HepG2 (cell line): ENCODE data around the gene RRP36. TPM values are rescaled to one million over a fixed set of nuclear protein-coding genes. Genes with fewer than 3 reads are reported as not detected.

Experiments used
- EEA1 ChIP-seq: sonication (generic); formaldehyde crosslinking; IDR thresholded peaks from 2 replicates; pipeline ENCODE4 v1.5.1; 2020; ENCODE audit warnings: mild to moderate bottlenecking, missing genetic modification reagents, borderline replicate concordance
- HDAC6 ChIP-seq: fragments of 200-600 bp; sonication (generic); IDR thresholded peaks from 2 replicates; pipeline ENCODE4 v1.7.0; 2017; ENCODE audit warnings: mild to moderate bottlenecking, antibody characterized with exemption, low read length, low read depth
- KLF9 ChIP-seq: IDR thresholded peaks from 2 replicates; pipeline ENCODE4 v1.6.1; 2016; ENCODE audit warnings: low read depth
- MTA1 ChIP-seq: sonication (generic); formaldehyde crosslinking; IDR thresholded peaks from 2 replicates; pipeline ENCODE4 v1.4.0; 2020; ENCODE audit warnings: missing genetic modification reagents, mild to moderate bottlenecking, borderline replicate concordance
- NFATC3 ChIP-seq: sonication (generic); formaldehyde crosslinking; IDR thresholded peaks from 2 replicates; pipeline ENCODE4 v1.5.1; 2020; ENCODE audit warnings: mild to moderate bottlenecking, missing genetic modification reagents
- NFKBIZ ChIP-seq: IDR thresholded peaks from 2 replicates; pipeline ENCODE4 v1.6.1; 2018; ENCODE audit warnings: missing genetic modification reagents, missing compliant biosample characterization
- RBFOX2 ChIP-seq: fragments of 200-400 bp; formaldehyde crosslinking; IDR thresholded peaks from 2 replicates; pipeline ENCODE4 v1.6.1; 2017; ENCODE audit warnings: low read depth, mild to moderate bottlenecking, low read length
- RORA ChIP-seq: sonication (generic); formaldehyde crosslinking; IDR thresholded peaks from 2 replicates; pipeline ENCODE4 v1.5.0; 2020; ENCODE audit warnings: mild to moderate bottlenecking, missing genetic modification reagents, moderate library complexity
- TAF15 ChIP-seq: fragments of 200-400 bp; formaldehyde crosslinking; IDR thresholded peaks from one replicate; pipeline ENCODE4 v1.6.1; 2018; ENCODE audit warnings: mild to moderate bottlenecking, low read depth, low read length; ENCODE audit not compliant: poor library complexity, severe bottlenecking
- TOPORS ChIP-seq: sonication (generic); formaldehyde crosslinking; IDR thresholded peaks from 2 replicates; pipeline ENCODE4 v1.8.0; 2023; ENCODE audit warnings: mild to moderate bottlenecking, missing genetic modification reagents
- ZBTB38 ChIP-seq: sonication (generic); formaldehyde crosslinking; IDR thresholded peaks from 2 replicates; pipeline ENCODE4 v1.5.1; 2020; ENCODE audit warnings: mild to moderate bottlenecking, missing genetic modification reagents
- ZKSCAN1 ChIP-seq: fragments of 150-350 bp; IDR thresholded peaks from 2 replicates; pipeline ENCODE4 v1.6.1; 2014; ENCODE audit warnings: low read length
- ZNF563 ChIP-seq: sonication (generic); formaldehyde crosslinking; IDR thresholded peaks from 2 replicates; pipeline ENCODE4 v1.8.0; 2022; ENCODE audit warnings: mild to moderate bottlenecking, moderate library complexity, missing genetic modification reagents
- ZNF761 ChIP-seq: sonication (generic); formaldehyde crosslinking; conservative IDR thresholded peaks from 2 replicates; pipeline ENCODE4 v1.4.0; 2020; ENCODE audit warnings: mild to moderate bottlenecking, missing genetic modification reagents
- polyA plus RNA-seq, 8 experiments: library from polyadenylated mRNA; depleted of rRNA in 3 of 8; stranded (reverse) in 7 of 8; unstranded in 1 of 8; fragments of >200 nt; fragmentation: Illumina TruSeq in 4 of 8; extraction: Trizol in 4 of 8; gene quantifications; 2 replicates each; pipeline versions ENCODE4 v1.2.1 to v1.2.3, GENCODE V29; 2011 to 2016; ENCODE audit warnings: low read depth in 4 of 8, missing spikeins in 1 of 8, mixed read lengths in 1 of 8; ENCODE audit not compliant: insufficient read depth in 1 of 8
- total RNA-seq, 5 experiments: library from RNA; depleted of rRNA; stranded (reverse); fragments of >200 nt; fragmentation: Illumina TruSeq; extraction: Trizol; gene quantifications; 2 replicates each; pipeline ENCODE4 v1.2.3, GENCODE V29; 2016; ENCODE audit warnings: low read depth in 1 of 5
- TF ChIP-seq, protein P1 (sequence below): sonication (generic); formaldehyde crosslinking; conservative IDR thresholded peaks from 2 replicates; pipeline ENCODE4 v1.4.0; 2020; ENCODE audit warnings: missing genetic modification reagents
- TF ChIP-seq, protein P2 (sequence below): sonication (generic); formaldehyde crosslinking; IDR thresholded peaks from 2 replicates; pipeline ENCODE4 v1.4.0; 2020; ENCODE audit warnings: missing genetic modification reagents
- TF ChIP-seq, protein P3 (sequence below): IDR thresholded peaks from 2 replicates; pipeline ENCODE4 v1.6.1; 2016; ENCODE audit warnings: low read depth
- TF ChIP-seq, protein P4 (sequence below): sonication (generic); formaldehyde crosslinking; IDR thresholded peaks from 2 replicates; pipeline ENCODE4 v1.8.0; 2022; ENCODE audit warnings: low read depth, missing genetic modification reagents
- TF ChIP-seq, protein P5 (sequence below): sonication (generic); formaldehyde crosslinking; IDR thresholded peaks from 2 replicates; pipeline ENCODE4 v1.4.0; 2020; ENCODE audit warnings: missing genetic modification reagents, mild to moderate bottlenecking, borderline replicate concordance
- TF ChIP-seq, protein P6 (sequence below): sonication (generic); formaldehyde crosslinking; IDR thresholded peaks from 2 replicates; pipeline ENCODE4 v1.5.0; 2020; ENCODE audit warnings: missing genetic modification reagents

RRP36 gene
- total and polyA plus RNA-seq, 2 of the 13 experiments (the other 11 are each of a cell fraction or from before 2014, with no cell fraction given): 29.5 to 144 TPM

DNA sequence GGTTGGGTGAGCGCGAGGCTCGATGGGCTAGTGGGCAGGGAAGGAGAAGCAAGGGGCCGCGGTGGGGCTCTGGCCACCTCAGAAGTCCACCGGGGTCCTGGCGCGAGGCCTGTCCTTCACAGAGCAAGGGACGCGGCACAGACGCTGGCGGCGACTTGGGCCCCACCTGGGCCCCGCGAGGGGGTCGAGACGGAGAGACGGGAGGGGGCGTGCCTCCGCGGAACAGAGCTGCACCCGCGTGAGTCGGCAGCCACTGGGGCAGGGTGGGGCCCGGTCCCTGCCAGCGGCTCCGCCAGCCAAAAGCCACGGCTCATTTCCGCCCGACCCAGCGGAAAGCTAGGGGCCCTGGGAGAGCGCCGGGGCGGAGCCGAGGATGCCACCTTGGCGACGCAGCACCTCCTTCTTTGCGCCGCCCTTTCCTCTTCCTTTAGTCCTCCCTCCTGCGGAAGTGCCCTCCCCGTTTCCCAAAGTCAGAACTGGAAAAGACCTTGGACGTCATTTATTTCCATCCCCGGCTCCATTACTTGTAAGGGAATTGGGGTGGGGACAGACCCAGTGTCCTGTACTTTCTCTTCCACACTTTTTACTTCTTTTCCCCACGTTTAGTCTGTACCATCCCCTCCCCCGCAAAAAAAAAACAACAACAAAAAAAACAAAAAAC is 32.3 kb downstream of the RRP36 start, which contains the start of gene CUL7 (continued):
- TF ChIP-seq, protein P1, sequence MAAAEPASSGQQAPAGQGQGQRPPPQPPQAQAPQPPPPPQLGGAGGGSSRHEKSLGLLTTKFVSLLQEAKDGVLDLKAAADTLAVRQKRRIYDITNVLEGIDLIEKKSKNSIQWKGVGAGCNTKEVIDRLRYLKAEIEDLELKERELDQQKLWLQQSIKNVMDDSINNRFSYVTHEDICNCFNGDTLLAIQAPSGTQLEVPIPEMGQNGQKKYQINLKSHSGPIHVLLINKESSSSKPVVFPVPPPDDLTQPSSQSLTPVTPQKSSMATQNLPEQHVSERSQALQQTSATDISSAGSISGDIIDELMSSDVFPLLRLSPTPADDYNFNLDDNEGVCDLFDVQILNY (CRISPR knock-in tag): no peak; the same call in 1 of the 2 replicates
- TF ChIP-seq, protein P2, sequence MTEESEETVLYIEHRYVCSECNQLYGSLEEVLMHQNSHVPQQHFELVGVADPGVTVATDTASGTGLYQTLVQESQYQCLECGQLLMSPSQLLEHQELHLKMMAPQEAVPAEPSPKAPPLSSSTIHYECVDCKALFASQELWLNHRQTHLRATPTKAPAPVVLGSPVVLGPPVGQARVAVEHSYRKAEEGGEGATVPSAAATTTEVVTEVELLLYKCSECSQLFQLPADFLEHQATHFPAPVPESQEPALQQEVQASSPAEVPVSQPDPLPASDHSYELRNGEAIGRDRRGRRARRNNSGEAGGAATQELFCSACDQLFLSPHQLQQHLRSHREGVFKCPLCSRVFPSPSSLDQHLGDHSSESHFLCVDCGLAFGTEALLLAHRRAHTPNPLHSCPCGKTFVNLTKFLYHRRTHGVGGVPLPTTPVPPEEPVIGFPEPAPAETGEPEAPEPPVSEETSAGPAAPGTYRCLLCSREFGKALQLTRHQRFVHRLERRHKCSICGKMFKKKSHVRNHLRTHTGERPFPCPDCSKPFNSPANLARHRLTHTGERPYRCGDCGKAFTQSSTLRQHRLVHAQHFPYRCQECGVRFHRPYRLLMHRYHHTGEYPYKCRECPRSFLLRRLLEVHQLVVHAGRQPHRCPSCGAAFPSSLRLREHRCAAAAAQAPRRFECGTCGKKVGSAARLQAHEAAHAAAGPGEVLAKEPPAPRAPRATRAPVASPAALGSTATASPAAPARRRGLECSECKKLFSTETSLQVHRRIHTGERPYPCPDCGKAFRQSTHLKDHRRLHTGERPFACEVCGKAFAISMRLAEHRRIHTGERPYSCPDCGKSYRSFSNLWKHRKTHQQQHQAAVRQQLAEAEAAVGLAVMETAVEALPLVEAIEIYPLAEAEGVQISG (CRISPR knock-in tag): peak; percentile 91
- TF ChIP-seq, protein P3, sequence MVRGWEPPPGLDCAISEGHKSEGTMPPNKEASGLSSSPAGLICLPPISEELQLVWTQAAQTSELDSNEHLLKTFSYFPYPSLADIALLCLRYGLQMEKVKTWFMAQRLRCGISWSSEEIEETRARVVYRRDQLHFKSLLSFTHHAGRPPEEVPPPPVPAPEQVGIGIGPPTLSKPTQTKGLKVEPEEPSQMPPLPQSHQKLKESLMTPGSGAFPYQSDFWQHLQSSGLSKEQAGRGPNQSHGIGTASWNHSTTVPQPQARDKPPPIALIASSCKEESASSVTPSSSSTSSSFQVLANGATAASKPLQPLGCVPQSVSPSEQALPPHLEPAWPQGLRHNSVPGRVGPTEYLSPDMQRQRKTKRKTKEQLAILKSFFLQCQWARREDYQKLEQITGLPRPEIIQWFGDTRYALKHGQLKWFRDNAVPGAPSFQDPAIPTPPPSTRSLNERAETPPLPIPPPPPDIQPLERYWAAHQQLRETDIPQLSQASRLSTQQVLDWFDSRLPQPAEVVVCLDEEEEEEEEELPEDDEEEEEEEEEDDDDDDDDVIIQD (CRISPR knock-in tag): peak; percentile 88
- TF ChIP-seq ZNF563 (CRISPR knock-in tag): peak; percentile 90
- peak; percentile 100 for TF ChIP-seq RBFOX2
- TF ChIP-seq, protein P4, sequence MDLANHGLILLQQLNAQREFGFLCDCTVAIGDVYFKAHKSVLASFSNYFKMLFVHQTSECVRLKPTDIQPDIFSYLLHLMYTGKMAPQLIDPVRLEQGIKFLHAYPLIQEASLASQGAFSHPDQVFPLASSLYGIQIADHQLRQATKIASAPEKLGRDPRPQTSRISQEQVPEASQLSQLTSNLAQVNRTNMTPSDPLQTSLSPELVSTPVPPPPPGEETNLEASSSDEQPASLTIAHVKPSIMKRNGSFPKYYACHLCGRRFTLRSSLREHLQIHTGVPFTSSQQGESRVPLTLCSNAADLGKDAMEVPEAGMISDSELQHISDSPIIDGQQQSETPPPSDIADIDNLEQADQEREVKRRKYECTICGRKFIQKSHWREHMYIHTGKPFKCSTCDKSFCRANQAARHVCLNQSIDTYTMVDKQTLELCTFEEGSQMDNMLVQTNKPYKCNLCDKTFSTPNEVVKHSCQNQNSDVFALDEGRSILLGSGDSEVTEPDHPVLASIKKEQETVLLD: peak; percentile 59
- peak; percentile 87 for TF ChIP-seq ZNF761
- TF ChIP-seq EEA1 (CRISPR knock-in tag): 0 out of 2 replicates have a peak, but pooled peaks have one; percentile 38
- TF ChIP-seq TOPORS (CRISPR knock-in tag): peak; percentile 35; the same call in 1 of the 2 replicates
- peak; percentile 98 for TF ChIP-seq KLF9 (CRISPR knock-in tag)
- TF ChIP-seq MTA1: peak; percentile 87
- TF ChIP-seq HDAC6: no peak
- TF ChIP-seq NFATC3 (CRISPR knock-in tag): no peak
- peak; percentile 69; the same call in 1 of the 2 replicates for TF ChIP-seq NFKBIZ (CRISPR knock-in tag)
- peak; percentile 90 for TF ChIP-seq TAF15
- TF ChIP-seq, protein P5, sequence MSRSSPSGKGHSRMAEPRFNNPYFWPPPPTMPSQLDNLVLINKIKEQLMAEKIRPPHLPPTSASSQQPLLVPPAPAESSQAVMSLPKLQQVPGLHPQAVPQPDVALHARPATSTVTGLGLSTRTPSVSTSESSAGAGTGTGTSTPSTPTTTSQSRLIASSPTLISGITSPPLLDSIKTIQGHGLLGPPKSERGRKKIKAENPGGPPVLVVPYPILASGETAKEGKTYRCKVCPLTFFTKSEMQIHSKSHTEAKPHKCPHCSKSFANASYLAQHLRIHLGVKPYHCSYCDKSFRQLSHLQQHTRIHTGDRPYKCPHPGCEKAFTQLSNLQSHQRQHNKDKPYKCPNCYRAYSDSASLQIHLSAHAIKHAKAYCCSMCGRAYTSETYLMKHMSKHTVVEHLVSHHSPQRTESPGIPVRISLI (CRISPR knock-in tag): peak; percentile 63; the same call in 1 of the 2 replicates
- TF ChIP-seq, protein P6, sequence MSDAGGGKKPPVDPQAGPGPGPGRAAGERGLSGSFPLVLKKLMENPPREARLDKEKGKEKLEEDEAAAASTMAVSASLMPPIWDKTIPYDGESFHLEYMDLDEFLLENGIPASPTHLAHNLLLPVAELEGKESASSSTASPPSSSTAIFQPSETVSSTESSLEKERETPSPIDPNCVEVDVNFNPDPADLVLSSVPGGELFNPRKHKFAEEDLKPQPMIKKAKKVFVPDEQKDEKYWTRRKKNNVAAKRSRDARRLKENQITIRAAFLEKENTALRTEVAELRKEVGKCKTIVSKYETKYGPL: no peak
- TF ChIP-seq RORA (CRISPR knock-in tag): no peak
- TF ChIP-seq ZBTB38: no peak
- TF ChIP-seq ZKSCAN1: no peak
